GM10847 (cell line): ENCODE data around the gene TRMT2A.

Experiments used
- POLR2A ChIP-seq: IDR thresholded peaks from 2 replicates; pipeline ENCODE4 v1.6.1; 2011; ENCODE audit not compliant: insufficient read length; ENCODE audit errors: extremely low read depth

Gene TRMT2A

GRCh38 chr22:20140521-20140964 is 23.5 kb upstream of the TRMT2A start:
- no peak for TF ChIP-seq POLR2A

- no peak for TF ChIP-seq POLR2A
Measured at GRCh38 chr22:20140107-20140445, 23.1 kb upstream of the TRMT2A start.

GRCh38 chr22:20139391-20140106 is 22.5 kb upstream of the TRMT2A start:
- no peak for TF ChIP-seq POLR2A

GRCh38 chr22:20138868-20139267 is 21.8 kb upstream of the TRMT2A start:
- TF ChIP-seq POLR2A = no peak

- no peak for TF ChIP-seq POLR2A
Measured at GRCh38 chr22:20138417-20138738, 21.4 kb upstream of the TRMT2A start.

- TF ChIP-seq POLR2A = no peak
Measured at GRCh38 chr22:20137671-20138416, 20.8 kb upstream of the TRMT2A start.

GRCh38 chr22:20137113-20137512 is 20.1 kb upstream of the TRMT2A start:
- no peak for TF ChIP-seq POLR2A

GRCh38 chr22:20136603-20136873 is 19.5 kb upstream of the TRMT2A start:
- no peak for TF ChIP-seq POLR2A

GRCh38 chr22:20135806-20136602 is 19.0 kb upstream of the TRMT2A start:
- TF ChIP-seq POLR2A = no peak

GRCh38 chr22:20135265-20135664 is 18.2 kb upstream of the TRMT2A start:
- TF ChIP-seq POLR2A = no peak

GRCh38 chr22:20133930-20134549 is 17.0 kb upstream of the TRMT2A start:
- TF ChIP-seq POLR2A = no peak

- no peak for TF ChIP-seq POLR2A
Measured at GRCh38 chr22:20132686-20133246, 15.7 kb upstream of the TRMT2A start.

- TF ChIP-seq POLR2A = no peak
Measured at GRCh38 chr22:20131859-20132685, 15.0 kb upstream of the TRMT2A start.

GRCh38 chr22:20131597-20131858 is 14.5 kb upstream of the TRMT2A start, which contains the start of gene ZDHHC8:
TSS of gene ZDHHC8 (plus strand) at chr22:20131804. CDS start at chr22:20131948, 144 bp downstream.
- no peak for TF ChIP-seq POLR2A

GRCh38 chr22:20130731-20131596 is 13.9 kb upstream of the TRMT2A start:
- no peak for TF ChIP-seq POLR2A
